GM13976 (cell line): Measurements from ENCODE around the gene CPOX.

ENCODE experiments used
- DNase-seq: peaks from one replicate; pipeline ENCODE4 v3.0.0; 2012; ENCODE audit warnings: low spot score
- in situ Hi-C: fragments of 300-500 bp; cut with MboI; formaldehyde crosslinking; loops from one replicate; pipeline ENCODE4 v1.12.0; 2022; ENCODE audit warnings: low sequenced_read_pairs, mixed read lengths, inconsistent platforms; ENCODE audit not compliant: unreplicated experiment
- TF ChIP-seq, protein P1 (sequence below): IDR thresholded peaks from 2 replicates; pipeline ENCODE4 v1.5.1; 2012; ENCODE audit warnings: borderline replicate concordance, mild to moderate bottlenecking; ENCODE audit not compliant: insufficient read depth; ENCODE audit errors: extremely low read depth, missing control alignments, control extremely low read depth

Gene CPOX

DNA sequence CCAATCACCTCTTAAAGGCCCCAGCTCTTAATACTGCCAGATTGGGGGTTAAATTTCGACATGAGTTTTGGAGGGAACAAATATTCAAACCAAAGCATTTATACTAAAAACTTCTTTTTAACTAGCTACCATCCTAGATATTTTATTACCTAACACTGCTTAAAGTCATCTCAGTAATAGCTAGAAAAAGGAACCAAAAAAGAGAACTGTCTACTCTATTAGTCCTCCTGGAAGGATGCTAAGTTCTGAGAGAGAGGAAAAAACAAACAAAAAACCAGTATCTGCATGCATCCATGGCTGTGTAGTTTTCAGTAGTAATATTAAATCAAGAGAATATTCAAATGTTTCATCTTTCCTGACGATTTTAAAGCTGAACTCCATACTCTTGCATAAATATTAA is 5.8 kb downstream of the CPOX start:
- TF ChIP-seq, protein P1, sequence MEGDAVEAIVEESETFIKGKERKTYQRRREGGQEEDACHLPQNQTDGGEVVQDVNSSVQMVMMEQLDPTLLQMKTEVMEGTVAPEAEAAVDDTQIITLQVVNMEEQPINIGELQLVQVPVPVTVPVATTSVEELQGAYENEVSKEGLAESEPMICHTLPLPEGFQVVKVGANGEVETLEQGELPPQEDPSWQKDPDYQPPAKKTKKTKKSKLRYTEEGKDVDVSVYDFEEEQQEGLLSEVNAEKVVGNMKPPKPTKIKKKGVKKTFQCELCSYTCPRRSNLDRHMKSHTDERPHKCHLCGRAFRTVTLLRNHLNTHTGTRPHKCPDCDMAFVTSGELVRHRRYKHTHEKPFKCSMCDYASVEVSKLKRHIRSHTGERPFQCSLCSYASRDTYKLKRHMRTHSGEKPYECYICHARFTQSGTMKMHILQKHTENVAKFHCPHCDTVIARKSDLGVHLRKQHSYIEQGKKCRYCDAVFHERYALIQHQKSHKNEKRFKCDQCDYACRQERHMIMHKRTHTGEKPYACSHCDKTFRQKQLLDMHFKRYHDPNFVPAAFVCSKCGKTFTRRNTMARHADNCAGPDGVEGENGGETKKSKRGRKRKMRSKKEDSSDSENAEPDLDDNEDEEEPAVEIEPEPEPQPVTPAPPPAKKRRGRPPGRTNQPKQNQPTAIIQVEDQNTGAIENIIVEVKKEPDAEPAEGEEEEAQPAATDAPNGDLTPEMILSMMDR = no peak
- in situ Hi-C loops = loop anchor here (10.0 kb wide), 1 partner anchor 253 kb away; no protein-coding TSS in a partner anchor
- DNase-seq = no peak

DNA sequence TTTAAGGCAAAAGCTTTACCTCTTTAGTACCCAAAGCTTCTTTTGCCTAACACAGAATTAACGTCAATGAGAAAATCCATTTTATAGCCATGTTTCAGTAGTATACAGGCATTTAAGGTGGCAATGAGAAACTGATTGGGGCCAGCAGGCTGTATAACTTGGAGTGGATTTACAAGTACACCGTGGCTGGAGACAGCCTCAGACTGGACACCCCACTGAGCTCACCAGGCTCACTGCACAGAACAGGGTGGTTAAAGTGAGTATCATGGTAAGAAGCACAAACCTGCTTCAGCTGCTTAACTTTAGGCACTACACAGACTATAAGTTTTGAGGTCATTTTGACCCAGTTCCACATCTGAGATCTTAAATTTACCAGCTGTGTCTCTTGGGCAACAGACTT is 8.9 kb downstream of the CPOX start:
- TF ChIP-seq, protein P1 = no peak
- in situ Hi-C loops = loop anchor here (10.0 kb wide), 1 partner anchor 250 kb away; no protein-coding TSS in a partner anchor

DNA sequence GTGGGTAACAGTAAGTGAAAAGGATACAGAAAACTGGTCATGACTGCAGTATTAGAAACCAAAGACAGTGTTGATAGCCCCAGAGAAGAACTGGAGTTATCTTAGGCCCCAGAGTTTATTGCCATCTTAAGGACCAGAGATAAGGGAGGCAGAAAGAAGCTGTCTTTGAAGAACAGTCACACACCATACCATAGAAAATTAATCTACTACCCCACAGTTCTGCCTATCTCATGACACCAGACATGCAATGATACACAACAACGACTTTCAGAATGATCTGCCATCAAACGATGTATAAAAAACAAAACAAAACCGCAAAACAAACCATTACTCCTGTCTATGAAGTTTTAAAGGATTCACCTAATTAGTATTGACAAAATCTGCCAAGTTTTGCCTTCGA is 9.6 kb downstream of the CPOX start:
- in situ Hi-C loops = loop anchor here (10.0 kb wide), 1 partner anchor 249 kb away; no protein-coding TSS in a partner anchor
- no peak for DNase-seq
- TF ChIP-seq, protein P1 = no peak

More for the DNA sequence above, 8.9 kb downstream of the CPOX start:
- no peak for DNase-seq

DNA sequence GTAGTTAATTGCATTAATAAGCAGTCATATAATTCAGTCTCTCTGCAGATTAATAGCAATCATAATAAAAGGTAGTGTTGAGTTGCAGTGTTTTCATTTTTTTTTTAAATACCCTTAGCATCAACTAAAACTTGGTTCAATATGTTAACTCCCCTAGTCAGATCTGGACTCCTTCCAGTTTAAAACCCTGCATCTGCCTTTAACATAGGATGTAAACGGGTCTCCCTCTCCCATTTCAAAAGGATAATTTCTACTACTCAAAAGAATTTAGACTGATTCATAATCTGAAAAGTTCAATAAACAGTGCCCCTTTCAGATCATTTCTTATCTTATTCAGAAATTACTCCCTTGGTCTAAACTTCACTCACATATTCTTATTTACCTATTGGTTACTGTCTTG is 11.4 kb downstream of the CPOX start:
- no peak for DNase-seq
- TF ChIP-seq, protein P1 = no peak
- in situ Hi-C loops = loop anchor here (10.0 kb wide), 1 partner anchor 247 kb away; no protein-coding TSS in a partner anchor

DNA sequence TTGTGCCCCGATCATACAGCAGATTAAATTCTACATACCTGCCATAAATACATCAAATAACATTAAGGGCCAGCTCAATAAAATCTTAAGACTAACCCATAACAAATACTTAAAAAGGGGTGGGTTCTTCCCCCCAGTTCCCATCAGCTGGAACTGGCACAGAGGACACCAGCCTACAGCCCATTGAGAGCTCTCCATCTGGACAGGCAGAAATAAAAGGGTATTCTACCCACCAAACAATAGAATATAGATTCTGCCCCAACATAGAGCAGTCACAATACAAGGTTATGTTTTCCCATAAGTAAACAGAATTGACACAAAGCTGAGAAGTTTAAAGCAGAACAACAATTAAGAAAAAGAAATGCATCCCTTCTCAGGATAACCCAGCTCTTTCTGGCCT is 11.9 kb downstream of the CPOX start:
- TF ChIP-seq, protein P1 = no peak

DNA sequence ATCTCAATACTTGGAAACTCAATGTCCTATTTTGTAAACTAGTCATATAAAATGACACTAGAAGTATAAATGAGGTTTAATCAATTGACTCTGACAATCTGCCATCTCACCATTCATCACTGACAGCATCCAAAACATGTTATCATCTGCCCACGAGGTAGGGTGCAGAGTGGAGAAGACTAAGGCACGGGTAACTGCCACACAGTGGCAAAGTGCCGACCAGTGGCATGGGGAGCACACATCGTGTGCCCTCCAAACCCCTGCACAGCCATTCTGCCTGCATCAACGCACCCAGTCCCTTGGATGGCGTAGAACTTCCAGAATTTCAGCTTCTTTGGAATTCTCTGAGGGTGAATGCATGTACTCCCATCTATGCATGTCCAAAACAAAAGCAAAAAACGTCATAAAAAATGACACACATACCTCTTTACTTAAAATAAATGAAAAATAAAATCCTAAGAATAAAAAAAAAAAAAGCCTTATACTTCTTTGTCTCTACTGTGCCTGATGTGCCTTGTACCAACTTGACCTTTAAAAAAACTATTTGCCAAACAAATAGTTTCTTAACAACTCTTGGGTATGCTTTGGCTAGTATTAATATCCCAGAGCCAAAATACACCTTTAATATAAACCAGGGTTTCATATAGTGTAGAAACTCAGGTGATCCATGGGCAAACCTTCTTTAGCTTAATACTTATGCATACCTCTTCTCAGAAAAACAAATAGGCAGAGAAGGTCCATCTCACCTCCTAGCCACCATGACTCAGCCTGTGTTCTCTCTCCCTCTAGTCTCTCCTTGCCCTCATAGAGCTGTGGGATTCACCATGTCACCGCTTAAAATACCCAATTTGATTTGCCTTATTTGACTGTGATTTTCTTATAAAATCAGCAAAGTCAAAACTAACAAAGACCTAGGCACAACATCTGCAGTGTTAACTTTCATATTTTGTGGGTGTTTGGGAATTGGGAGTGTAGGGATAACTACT is 12.7 kb downstream of the CPOX start:
- TF ChIP-seq, protein P1 = no peak
- no peak for DNase-seq
- in situ Hi-C loops = loop anchor here (10.0 kb wide), 1 partner anchor 246 kb away; no protein-coding TSS in a partner anchor

More for the DNA sequence above, 11.9 kb downstream of the CPOX start:
- no peak for DNase-seq
- in situ Hi-C loops = loop anchor here (10.0 kb wide), 1 partner anchor 247 kb away; no protein-coding TSS in a partner anchor
